Ovary (tissue), 9 donors: ENCODE results near the gene SFMBT2. TPM values are rescaled to one million over a fixed set of nuclear protein-coding genes. Genes with fewer than 3 reads are reported as not detected.

Source experiments
- DNase-seq, 5 donors: peaks; one replicate each; pipeline ENCODE4 v3.0.0-alpha.2; 2019 to 2020
- H3K27ac ChIP-seq, 2 donors: fragments of 200-600 bp; one replicate each; pipeline versions ENCODE4 v1.5.1 to v1.8.0; 2019 to 2022
- H3K27me3 ChIP-seq: fragments of 200-600 bp; one replicate; pipeline ENCODE4 v1.8.0; 2022
- H3K36me3 ChIP-seq: fragments of 200-600 bp; sonication (generic); one replicate; pipeline ENCODE4 v1.5.1; 2019
- H3K4me1 ChIP-seq: one replicate; pipeline ENCODE4 v1.8.1; 2013; ENCODE audit warnings: mild to moderate bottlenecking, moderate library complexity; ENCODE audit not compliant: insufficient read depth
- H3K4me3 ChIP-seq: fragments of 200-600 bp; sonication (generic); one replicate; pipeline ENCODE4 v1.5.1; 2017
- H3K9me3 ChIP-seq, 2 donors: fragments of 200-600 bp in 1 of 2; sonication (generic) in 1 of 2; one replicate each; pipeline versions ENCODE4 v1.5.1 to v1.8.1; 2013 to 2019; ENCODE audit warnings: mild to moderate bottlenecking in 1 of 2, moderate library complexity in 1 of 2
- EP300 ChIP-seq: sonication (generic); formaldehyde crosslinking; IDR thresholded peaks from one replicate; pipeline ENCODE4 v1.6.1; 2017; ENCODE audit warnings: antibody characterized with exemption
- POLR2A ChIP-seq: fragments of 450-650 bp; IDR thresholded peaks from one replicate; pipeline ENCODE4 v1.6.1; 2017; ENCODE audit warnings: antibody characterized with exemption, mild to moderate bottlenecking, moderate library complexity
- WGBS, 3 donors: extraction: QIAGEN DNeasy Blood & Tissue Kit in 1 of 3; methylation state at CpG; one replicate each; pipeline versions ENCODE4 v1.1.5 to v1.1.7; 2013 to 2017; 5-methylcytosine and 5-hydroxymethylcytosine counted together
- intact Hi-C, 4 donors: fragments of 100-400 bp; cut with DNase I; formaldehyde crosslinking; loops; one replicate each; pipeline versions ENCODE4 v1.11.0 to v1.15.1; 2022 to 2023
- polyA plus RNA-seq, 2 donors: library from polyadenylated mRNA; stranded (reverse); fragments of 200-250 nt in 1 of 2; fragments of 350-450 nt in 1 of 2; fragmentation: Illumina TruSeq in 1 of 2; extraction: RNeasy Lipid Tissue Mini Kit (QIAGEN cat#74804) in 1 of 2; gene quantifications; one replicate each; pipeline ENCODE4 v1.2.3, GENCODE V29; 2013 to 2014
- total RNA-seq, 7 donors: library from RNA; depleted of rRNA in 2 of 7; stranded (reverse); fragments of >200 nt in 2 of 7; fragmentation: NEBNext Ultra II Directional in 3 of 7; extraction: Animal tissue kit (Norgen Biotek cat#: 25700) in 3 of 7; gene quantifications; one replicate each; pipeline versions ENCODE4 v1.1.0 to v1.2.4, GENCODE V29; 2016 to 2023
- TF ChIP-seq, protein P1 (sequence below), 3 donors: fragments of 450-650 bp in 2 of 3; fragments of 200-600 bp in 1 of 3; IDR thresholded peaks; one replicate each; pipeline versions ENCODE4 v1.5.1 to v1.8.0; 2016 to 2022; ENCODE audit warnings: antibody characterized with exemption in 3 of 3, mild to moderate bottlenecking in 1 of 3
- donor health status: DM: no; HTN: no; CAD: no; lungs with moderate emphysema.
- donor health status: DM: no; HTN: no; CAD: no.
- donor health status: Bipolar disorder and iron deficiency.
- donor health status: DM: yes; HTN: yes; CAD: no.
- donor health status: DM: no; HTN: no; CAD: no.
- donor health status: DM: yes; HTN: yes; CAD: no.

SFMBT2 gene
- total and polyA plus RNA-seq, 9 donors: 5.0 to 28.1 (median 17.8) TPM

DNA sequence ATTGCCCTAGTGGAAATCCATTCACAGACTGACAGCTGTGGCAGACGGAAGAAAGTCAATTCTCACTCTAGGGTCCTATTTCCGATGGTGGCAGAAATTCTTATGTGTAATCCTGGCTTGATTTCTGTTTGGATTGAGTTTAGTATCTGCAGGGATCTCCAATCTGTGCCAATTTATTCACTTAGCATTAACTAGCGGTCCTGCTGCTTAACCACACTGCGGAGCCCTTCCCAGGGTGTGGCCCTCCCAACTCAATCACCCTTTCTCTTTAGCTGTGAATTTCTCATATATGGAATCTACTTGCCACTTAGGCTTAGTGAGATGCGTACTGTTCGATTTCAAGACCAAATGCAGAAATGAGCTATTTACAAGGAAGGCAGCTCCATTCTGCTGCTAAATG is 215.7 kb downstream of the SFMBT2 start:
- H3K4me1 ChIP-seq: no peaks in the 10 kb centered on the region
- no peak overlapping the region for H3K4me3 ChIP-seq
- intact Hi-C loops: no loop called here
- TF ChIP-seq POLR2A: no peak
- TF ChIP-seq, protein P1, sequence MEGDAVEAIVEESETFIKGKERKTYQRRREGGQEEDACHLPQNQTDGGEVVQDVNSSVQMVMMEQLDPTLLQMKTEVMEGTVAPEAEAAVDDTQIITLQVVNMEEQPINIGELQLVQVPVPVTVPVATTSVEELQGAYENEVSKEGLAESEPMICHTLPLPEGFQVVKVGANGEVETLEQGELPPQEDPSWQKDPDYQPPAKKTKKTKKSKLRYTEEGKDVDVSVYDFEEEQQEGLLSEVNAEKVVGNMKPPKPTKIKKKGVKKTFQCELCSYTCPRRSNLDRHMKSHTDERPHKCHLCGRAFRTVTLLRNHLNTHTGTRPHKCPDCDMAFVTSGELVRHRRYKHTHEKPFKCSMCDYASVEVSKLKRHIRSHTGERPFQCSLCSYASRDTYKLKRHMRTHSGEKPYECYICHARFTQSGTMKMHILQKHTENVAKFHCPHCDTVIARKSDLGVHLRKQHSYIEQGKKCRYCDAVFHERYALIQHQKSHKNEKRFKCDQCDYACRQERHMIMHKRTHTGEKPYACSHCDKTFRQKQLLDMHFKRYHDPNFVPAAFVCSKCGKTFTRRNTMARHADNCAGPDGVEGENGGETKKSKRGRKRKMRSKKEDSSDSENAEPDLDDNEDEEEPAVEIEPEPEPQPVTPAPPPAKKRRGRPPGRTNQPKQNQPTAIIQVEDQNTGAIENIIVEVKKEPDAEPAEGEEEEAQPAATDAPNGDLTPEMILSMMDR (IDR thresholded peaks at IDR 0.05): no peak
- TF ChIP-seq EP300: no peak
- no peak for DNase-seq
- 97 to 99% (median 97%) methylated on average over 6 of the region's 6 CpGs for WGBS, 3 donors
- H3K9me3 ChIP-seq: peaks cover 0 to 5% of the 10 kb centered on the region in 2 donors
- H3K36me3 ChIP-seq: no peaks in the 10 kb centered on the region
- no peaks in the 10 kb centered on the region for H3K27me3 ChIP-seq
- H3K27ac ChIP-seq: no peak overlapping the region

DNA sequence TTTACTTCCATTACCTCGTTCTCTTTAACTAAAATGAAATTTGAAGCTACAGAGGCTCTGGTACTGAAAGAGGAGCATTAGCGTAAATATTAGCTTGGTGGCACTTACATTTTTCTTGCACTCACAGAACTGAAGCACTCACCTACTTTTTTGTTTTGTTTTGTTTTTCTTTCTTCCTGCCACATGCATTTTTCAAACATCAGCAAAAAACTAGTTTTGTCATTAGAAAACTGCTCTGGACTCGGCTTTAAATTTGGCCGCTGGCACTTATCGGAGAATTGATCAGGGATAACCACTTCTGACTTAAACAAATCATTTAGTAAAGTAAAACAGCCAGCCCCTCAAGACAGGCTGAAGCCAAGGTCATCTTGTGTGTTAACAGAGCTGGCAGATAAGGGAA is 216.3 kb downstream of the SFMBT2 start:
- WGBS, 3 donors: 97 to 99% (median 98%) methylated on average over 5 of the region's 5 CpGs
- TF ChIP-seq, protein P1 (IDR thresholded peaks at IDR 0.05): no peak
- TF ChIP-seq EP300 (no peak), POLR2A (no peak)
- Histone ChIP-seq H3K27ac (no peak overlapping the region), H3K27me3 (no peaks in the 10 kb centered on the region), H3K9me3 (peaks cover 0 to 5% of the 10 kb centered on the region in 2 donors), H3K4me3 (no peak overlapping the region), H3K36me3 (no peaks in the 10 kb centered on the region), H3K4me1 (no peaks in the 10 kb centered on the region)
- intact Hi-C loops: no loop called here
- no peak for DNase-seq

DNA sequence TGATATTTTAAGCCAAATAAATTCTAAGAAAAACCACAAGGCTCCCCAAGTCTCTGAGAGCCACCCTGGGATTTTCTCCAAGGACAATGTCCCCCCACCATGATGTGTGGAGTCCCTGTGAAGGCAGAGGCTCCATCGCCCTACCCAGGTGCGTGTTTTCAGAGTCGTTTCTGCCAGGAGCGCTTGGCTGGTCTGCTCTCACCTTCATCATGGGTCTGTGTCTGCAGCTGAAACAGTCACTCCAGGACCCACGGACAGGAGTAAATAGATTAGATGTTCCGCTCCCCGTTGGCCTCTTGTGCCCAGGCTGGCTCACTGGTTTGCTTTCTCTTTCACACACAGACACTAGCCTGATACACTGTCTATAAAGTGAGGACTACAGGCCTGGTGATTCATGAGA is 217.5 kb downstream of the SFMBT2 start:
- Histone ChIP-seq H3K27ac (no peak overlapping the region), H3K4me3 (no peak overlapping the region), H3K4me1 (no peaks in the 10 kb centered on the region), H3K36me3 (no peaks in the 10 kb centered on the region), H3K27me3 (no peaks in the 10 kb centered on the region), H3K9me3 (peaks cover 0 to 5% of the 10 kb centered on the region in 2 donors)
- intact Hi-C loops: no loop called here
- TF ChIP-seq POLR2A (no peak), EP300 (no peak)
- TF ChIP-seq, protein P1 (IDR thresholded peaks at IDR 0.05): no peak
- DNase-seq: no peak
- 93 to 96% (median 94%) methylated on average over 7 of the region's 7 CpGs for WGBS, 3 donors

DNA sequence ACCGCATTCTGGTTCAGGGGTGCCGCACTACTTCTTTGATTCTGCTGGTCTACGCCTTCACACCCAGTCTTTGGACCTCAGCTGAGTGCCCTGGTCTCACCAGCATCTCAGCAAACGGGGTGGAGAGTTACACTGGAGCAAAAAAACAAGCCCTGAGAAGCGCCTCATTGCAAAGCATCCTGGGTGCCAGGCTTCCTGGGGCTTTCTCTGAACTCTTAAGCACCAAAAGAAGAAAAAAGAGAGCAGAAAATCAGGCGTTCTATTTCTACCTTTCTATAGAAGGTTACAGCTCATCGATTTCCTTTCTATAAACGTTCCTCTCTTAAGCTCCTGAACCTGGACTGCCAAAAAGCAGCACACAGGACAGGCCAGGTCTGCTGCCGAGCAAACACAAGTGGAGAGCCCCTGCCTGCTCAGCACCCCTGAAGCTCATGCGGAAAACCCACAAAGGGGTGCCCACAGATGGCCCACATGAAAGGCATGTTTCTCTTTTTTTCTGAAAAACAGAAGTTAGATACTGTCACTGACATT is 217.9 kb downstream of the SFMBT2 start:
- no peaks in the 10 kb centered on the region for H3K27me3 ChIP-seq
- peaks cover 0 to 5% of the 10 kb centered on the region in 2 donors for H3K9me3 ChIP-seq
- intact Hi-C loops: no loop called here
- H3K4me3 ChIP-seq: no peak overlapping the region
- no peak for DNase-seq
- no peaks in the 10 kb centered on the region for H3K4me1 ChIP-seq
- no peak for TF ChIP-seq POLR2A
- TF ChIP-seq, protein P1 (IDR thresholded peaks at IDR 0.05): no peak
- no peak for TF ChIP-seq EP300
- no peak overlapping the region for H3K27ac ChIP-seq
- H3K36me3 ChIP-seq: no peaks in the 10 kb centered on the region
- 88 to 92% (median 89%) methylated on average over 10 of the region's 10 CpGs for WGBS, 3 donors
